ENCODE results near the gene LELP1. TPM values are rescaled to one million over a fixed set of nuclear protein-coding genes. Genes with fewer than 3 reads are reported as not detected.

Gene LELP1
- total and polyA plus RNA-seq, 7 donors = not detected

DNA sequence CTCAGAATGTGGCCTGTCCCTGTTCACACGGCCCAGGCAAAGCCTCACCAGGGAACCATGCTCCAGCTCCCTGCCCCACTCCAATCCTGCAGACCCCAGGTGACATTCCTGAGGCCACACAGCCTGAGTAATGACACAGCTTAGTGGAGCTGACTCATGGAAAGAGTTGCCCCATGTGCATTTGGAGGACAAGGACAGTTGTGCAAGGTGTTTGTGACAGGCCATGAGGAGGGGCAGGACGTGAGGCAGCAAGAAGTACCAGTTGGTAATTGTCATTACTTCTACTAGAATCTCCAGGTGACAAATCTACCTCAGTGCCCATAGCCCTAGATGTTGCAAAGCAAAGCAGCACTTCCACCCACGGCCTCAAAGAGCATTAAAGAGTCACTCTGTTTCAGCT, 29.3 kb downstream of the LELP1 start:
- Histone ChIP-seq H3K9me3 (no peaks in the 10 kb centered on the region), H3K4me1 (no peaks in the 10 kb centered on the region), H3K27me3 (no peaks in the 10 kb centered on the region), H3K36me3 (no peaks in the 10 kb centered on the region), H3K27ac (no peak overlapping the region), H3K4me3 (no peak overlapping the region)
- no peak for DNase-seq
- 74 to 80% methylated on average over 3 of the region's 3 CpGs for WGBS, 2 donors
- TF ChIP-seq, protein P1, sequence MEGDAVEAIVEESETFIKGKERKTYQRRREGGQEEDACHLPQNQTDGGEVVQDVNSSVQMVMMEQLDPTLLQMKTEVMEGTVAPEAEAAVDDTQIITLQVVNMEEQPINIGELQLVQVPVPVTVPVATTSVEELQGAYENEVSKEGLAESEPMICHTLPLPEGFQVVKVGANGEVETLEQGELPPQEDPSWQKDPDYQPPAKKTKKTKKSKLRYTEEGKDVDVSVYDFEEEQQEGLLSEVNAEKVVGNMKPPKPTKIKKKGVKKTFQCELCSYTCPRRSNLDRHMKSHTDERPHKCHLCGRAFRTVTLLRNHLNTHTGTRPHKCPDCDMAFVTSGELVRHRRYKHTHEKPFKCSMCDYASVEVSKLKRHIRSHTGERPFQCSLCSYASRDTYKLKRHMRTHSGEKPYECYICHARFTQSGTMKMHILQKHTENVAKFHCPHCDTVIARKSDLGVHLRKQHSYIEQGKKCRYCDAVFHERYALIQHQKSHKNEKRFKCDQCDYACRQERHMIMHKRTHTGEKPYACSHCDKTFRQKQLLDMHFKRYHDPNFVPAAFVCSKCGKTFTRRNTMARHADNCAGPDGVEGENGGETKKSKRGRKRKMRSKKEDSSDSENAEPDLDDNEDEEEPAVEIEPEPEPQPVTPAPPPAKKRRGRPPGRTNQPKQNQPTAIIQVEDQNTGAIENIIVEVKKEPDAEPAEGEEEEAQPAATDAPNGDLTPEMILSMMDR (IDR thresholded peaks at IDR 0.05) = no peak
- no peak for TF ChIP-seq POLR2AphosphoS5 (IDR thresholded peaks at IDR 0.05)
- TF ChIP-seq EP300 (IDR thresholded peaks at IDR 0.05) = no peak
- no peak for TF ChIP-seq POLR2A (IDR thresholded peaks at IDR 0.05)
- intact Hi-C loops (cut with DNase I) = no loop called here

DNA sequence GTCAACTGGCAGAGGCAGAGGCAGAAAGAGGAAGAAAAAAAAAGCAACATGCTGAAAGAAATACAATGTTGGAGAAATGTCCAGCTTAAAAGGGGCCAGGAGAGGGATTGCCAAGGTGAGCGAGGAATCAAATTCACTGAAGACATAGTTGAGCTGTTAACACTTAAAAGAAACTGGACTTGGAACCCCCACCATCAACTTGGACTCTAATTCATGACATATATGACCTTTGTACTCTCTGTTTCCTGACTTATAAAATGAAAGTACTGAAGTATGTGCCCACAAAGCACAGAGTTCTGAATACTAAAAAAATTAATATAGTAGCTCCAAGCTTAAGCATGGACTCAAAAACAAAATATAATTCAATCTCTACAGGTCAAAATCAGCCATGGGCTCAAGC, 30.2 kb downstream of the LELP1 start:
- intact Hi-C loops (cut with DNase I) = no loop called here
- no peak overlapping the region for H3K27ac ChIP-seq
- no peak for DNase-seq
- WGBS, 2 donors = 66 to 89% methylated on average over 1 of the region's 1 CpG
- H3K4me3 ChIP-seq = no peak overlapping the region
- TF ChIP-seq, protein P1 (IDR thresholded peaks at IDR 0.05) = no peak
- TF ChIP-seq POLR2AphosphoS5 (IDR thresholded peaks at IDR 0.05) = no peak
- no peak for TF ChIP-seq EP300 (IDR thresholded peaks at IDR 0.05)
- no peak for TF ChIP-seq POLR2A (IDR thresholded peaks at IDR 0.05)
- no peaks in the 10 kb centered on the region for H3K4me1 ChIP-seq
- no peaks in the 10 kb centered on the region for H3K36me3 ChIP-seq
- H3K27me3 ChIP-seq = no peaks in the 10 kb centered on the region
- no peaks in the 10 kb centered on the region for H3K9me3 ChIP-seq

DNA sequence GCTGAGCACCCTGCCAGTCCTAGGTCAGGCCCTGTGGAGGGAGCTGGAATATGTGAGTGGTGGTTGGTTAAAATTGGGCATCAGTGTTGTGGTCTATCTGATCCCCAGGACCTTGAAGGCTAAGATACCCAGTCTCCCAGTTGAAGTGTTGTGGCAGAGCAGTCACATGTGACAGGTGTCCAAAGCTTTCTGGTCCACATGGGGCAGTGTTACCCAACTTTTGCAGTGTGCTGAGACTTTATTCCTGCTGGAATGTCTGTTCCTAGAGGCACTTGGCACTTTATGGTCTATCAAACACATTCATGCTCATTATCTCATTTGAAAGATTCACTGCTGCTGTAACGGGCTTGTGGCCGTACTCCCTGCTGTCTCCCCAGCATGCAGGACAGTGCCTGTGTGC, 35.3 kb downstream of the LELP1 start:
- no peak for DNase-seq
- intact Hi-C loops (cut with DNase I) = no loop called here

DNA sequence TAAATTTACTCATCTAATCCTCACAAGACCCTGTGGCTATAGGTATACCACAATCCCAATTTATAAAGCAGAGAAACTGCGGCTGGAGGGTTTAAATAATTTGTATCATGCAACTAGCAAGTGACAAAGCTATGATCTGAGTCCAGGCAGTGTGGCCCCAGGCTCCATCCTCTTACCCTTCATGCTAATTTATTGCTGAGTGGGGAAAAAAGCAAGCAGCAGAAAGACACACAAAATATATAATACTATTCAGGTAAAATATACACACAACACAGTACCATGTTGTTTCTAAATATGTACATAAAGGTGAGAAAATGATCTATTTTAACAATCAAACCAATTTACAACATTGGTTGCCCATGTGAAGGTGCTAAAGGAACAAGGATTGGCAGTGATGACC, 38.9 kb downstream of the LELP1 start:
- Histone ChIP-seq H3K36me3 (no peaks in the 10 kb centered on the region), H3K27me3 (no peaks in the 10 kb centered on the region), H3K4me3 (no peak overlapping the region), H3K9me3 (no peaks in the 10 kb centered on the region), H3K4me1 (no peaks in the 10 kb centered on the region), H3K27ac (no peak overlapping the region)
- no peak for DNase-seq
- 90 to 91% methylated on average over 1 of the region's 1 CpG for WGBS, 2 donors
- TF ChIP-seq, protein P1 (IDR thresholded peaks at IDR 0.05) = no peak
- TF ChIP-seq POLR2AphosphoS5 (IDR thresholded peaks at IDR 0.05) = no peak
- TF ChIP-seq POLR2A (IDR thresholded peaks at IDR 0.05) = no peak
- intact Hi-C loops (cut with DNase I) = no loop called here

More for the DNA sequence above, 35.3 kb downstream of the LELP1 start:
- TF ChIP-seq EP300 (IDR thresholded peaks at IDR 0.05) (no peak), POLR2AphosphoS5 (IDR thresholded peaks at IDR 0.05) (no peak), POLR2A (IDR thresholded peaks at IDR 0.05) (no peak)
- TF ChIP-seq, protein P1 (IDR thresholded peaks at IDR 0.05) = no peak
- Histone ChIP-seq H3K4me1 (no peaks in the 10 kb centered on the region), H3K36me3 (no peaks in the 10 kb centered on the region), H3K9me3 (no peaks in the 10 kb centered on the region), H3K27ac (no peak overlapping the region), H3K4me3 (no peak overlapping the region), H3K27me3 (no peaks in the 10 kb centered on the region)
- 34 to 65% methylated on average over 2 of the region's 2 CpGs for WGBS, 2 donors

DNA sequence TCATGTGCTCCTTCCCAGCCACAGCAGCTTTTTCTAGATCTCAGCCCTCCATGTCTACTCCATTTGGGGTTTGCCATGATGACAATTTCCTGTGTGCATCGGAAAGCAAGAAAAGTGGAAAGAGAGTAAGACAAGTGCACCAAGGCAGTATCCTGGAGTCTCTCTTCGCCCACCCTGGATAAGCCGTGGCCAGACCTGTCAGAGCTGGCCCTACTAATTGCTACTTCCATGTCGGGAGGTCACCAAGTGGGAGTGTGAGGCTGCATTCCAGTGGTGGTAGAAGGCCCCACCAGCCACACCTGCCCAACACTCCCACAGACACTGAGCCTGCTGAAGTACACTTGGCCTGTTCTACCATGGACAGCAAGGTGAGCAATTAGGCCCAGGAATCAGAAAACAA, 42.2 kb downstream of the LELP1 start:
- intact Hi-C loops (cut with DNase I) = no loop called here
- Histone ChIP-seq H3K4me1 (no peaks in the 10 kb centered on the region), H3K9me3 (no peaks in the 10 kb centered on the region), H3K4me3 (no peak overlapping the region), H3K27ac (no peak overlapping the region), H3K27me3 (no peaks in the 10 kb centered on the region), H3K36me3 (no peaks in the 10 kb centered on the region)
- no peak for DNase-seq
- no peak for TF ChIP-seq POLR2A (IDR thresholded peaks at IDR 0.05)
- TF ChIP-seq POLR2AphosphoS5 (IDR thresholded peaks at IDR 0.05) = no peak
- no peak for TF ChIP-seq EP300 (IDR thresholded peaks at IDR 0.05)
- TF ChIP-seq, protein P1 (IDR thresholded peaks at IDR 0.05) = no peak
- 88 to 93% methylated on average over 4 of the region's 4 CpGs for WGBS, 2 donors
